Loucy (cell line): ENCODE data around the gene STX11.
"Not testable (repeated sequence)": the region's sequence is repeated elsewhere in the genome, so short reads cannot be mapped to it uniquely, and the experiment has no call there.

Experiments used
- H2AFZ ChIP-seq: fragments of 200-600 bp; sonication (generic); 2 replicates; pipeline ENCODE4 v1.6.0; 2016; ENCODE audit warnings: antibody characterized with exemption, mild to moderate bottlenecking, low read length, moderate library complexity
- H3F3A ChIP-seq: fragments of 200-600 bp; 2 replicates; pipeline ENCODE4 v1.6.0; 2016; ENCODE audit warnings: antibody characterized with exemption, low read depth, mild to moderate bottlenecking
- H3K27me3 ChIP-seq: fragments of 200-600 bp; sonication (generic); 2 replicates; pipeline ENCODE4 v1.6.1; 2014; ENCODE audit warnings: low read length, mild to moderate bottlenecking; ENCODE audit not compliant: insufficient read depth, poor library complexity, severe bottlenecking
- H3K36me3 ChIP-seq: fragments of 200-600 bp; sonication (generic); 2 replicates; pipeline ENCODE4 v1.6.1; 2016; ENCODE audit warnings: low read length; ENCODE audit not compliant: insufficient read depth
- H3K4me1 ChIP-seq: fragments of 200-600 bp; sonication (generic); 2 replicates; pipeline ENCODE4 v1.5.1; 2014; ENCODE audit warnings: low read length, mild to moderate bottlenecking; ENCODE audit not compliant: insufficient read depth, poor library complexity, severe bottlenecking
- H3K4me2 ChIP-seq: fragments of 200-600 bp; sonication (generic); 2 replicates; pipeline ENCODE4 v1.6.0; 2014; ENCODE audit warnings: antibody characterized with exemption, low read length, low read depth, mild to moderate bottlenecking; ENCODE audit not compliant: poor library complexity, severe bottlenecking
- H3K4me3 ChIP-seq: fragments of 200-600 bp; sonication (generic); 2 replicates; pipeline ENCODE4 v1.5.1; 2014; ENCODE audit warnings: low read length, mild to moderate bottlenecking, mixed read lengths; ENCODE audit not compliant: poor library complexity, severe bottlenecking
- H3K79me2 ChIP-seq: fragments of 200-600 bp; sonication (generic); 2 replicates; pipeline ENCODE4 v1.6.1; 2014; ENCODE audit warnings: low read length; ENCODE audit not compliant: insufficient read depth
- H3K9ac ChIP-seq: fragments of 200-600 bp; sonication (generic); 2 replicates; pipeline ENCODE4 v1.6.0; 2014; ENCODE audit warnings: mild to moderate bottlenecking, low read depth, low read length, moderate library complexity; ENCODE audit not compliant: poor library complexity, severe bottlenecking
- H3K9me2 ChIP-seq: fragments of 200-600 bp; sonication (generic); replicated peaks from 2 replicates; pipeline ENCODE4 v1.6.1; 2016; ENCODE audit warnings: low read depth, low read length, mixed read lengths
- H3K9me3 ChIP-seq: fragments of 200-600 bp; sonication (generic); 2 replicates; pipeline ENCODE4 v1.6.1; 2014; ENCODE audit warnings: mild to moderate bottlenecking, antibody characterized with exemption, low read length, low read depth; ENCODE audit not compliant: insufficient read depth
- H4K20me1 ChIP-seq: fragments of 200-600 bp; sonication (generic); 2 replicates; pipeline ENCODE4 v1.6.0; 2014; ENCODE audit warnings: antibody characterized with exemption, low read length, mild to moderate bottlenecking; ENCODE audit not compliant: insufficient read depth, poor library complexity, severe bottlenecking
- EZH2phosphoT487 ChIP-seq: fragments of 200-600 bp; IDR thresholded peaks from 2 replicates; pipeline ENCODE4 v1.6.1; 2018; ENCODE audit warnings: antibody characterized with exemption, mild to moderate bottlenecking, moderate library complexity, borderline replicate concordance
- TF ChIP-seq, protein P1 (sequence below): fragments of 200-600 bp; sonication (generic); conservative IDR thresholded peaks from 2 replicates; pipeline ENCODE4 v1.5.1; 2014; ENCODE audit warnings: mild to moderate bottlenecking, antibody characterized with exemption, low read length

STX11 gene

DNA sequence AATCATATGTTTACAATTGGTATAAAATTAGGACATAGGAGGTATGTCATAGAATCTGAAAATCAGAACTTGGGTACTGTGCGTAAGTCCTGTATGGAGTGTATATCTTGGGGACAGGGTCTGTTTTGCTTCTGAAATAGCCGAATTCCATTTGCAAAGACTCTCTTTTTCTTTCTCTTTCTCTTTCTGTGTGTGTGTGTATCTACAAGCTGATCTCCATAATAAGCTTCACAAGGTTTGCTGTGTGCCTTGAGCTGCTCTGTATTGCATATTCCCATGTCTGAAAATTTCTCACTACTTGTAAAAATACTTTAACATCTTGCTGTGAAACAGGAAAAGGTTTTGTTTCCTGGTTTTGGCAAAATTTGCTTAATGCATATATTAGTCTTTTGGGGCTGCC lies 29.5 kb downstream of the STX11 start:
- H3K79me2 ChIP-seq = no peaks in the 10 kb centered on the region
- no peak overlapping the region for H3K4me3 ChIP-seq
- no peaks in the 10 kb centered on the region for H3F3A ChIP-seq
- H3K4me1 ChIP-seq = no peaks in the 10 kb centered on the region
- H3K9me2 ChIP-seq = no peaks in the 10 kb centered on the region
- TF ChIP-seq, protein P1, sequence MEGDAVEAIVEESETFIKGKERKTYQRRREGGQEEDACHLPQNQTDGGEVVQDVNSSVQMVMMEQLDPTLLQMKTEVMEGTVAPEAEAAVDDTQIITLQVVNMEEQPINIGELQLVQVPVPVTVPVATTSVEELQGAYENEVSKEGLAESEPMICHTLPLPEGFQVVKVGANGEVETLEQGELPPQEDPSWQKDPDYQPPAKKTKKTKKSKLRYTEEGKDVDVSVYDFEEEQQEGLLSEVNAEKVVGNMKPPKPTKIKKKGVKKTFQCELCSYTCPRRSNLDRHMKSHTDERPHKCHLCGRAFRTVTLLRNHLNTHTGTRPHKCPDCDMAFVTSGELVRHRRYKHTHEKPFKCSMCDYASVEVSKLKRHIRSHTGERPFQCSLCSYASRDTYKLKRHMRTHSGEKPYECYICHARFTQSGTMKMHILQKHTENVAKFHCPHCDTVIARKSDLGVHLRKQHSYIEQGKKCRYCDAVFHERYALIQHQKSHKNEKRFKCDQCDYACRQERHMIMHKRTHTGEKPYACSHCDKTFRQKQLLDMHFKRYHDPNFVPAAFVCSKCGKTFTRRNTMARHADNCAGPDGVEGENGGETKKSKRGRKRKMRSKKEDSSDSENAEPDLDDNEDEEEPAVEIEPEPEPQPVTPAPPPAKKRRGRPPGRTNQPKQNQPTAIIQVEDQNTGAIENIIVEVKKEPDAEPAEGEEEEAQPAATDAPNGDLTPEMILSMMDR = no peak
- TF ChIP-seq EZH2phosphoT487 = no peak
- H3K36me3 ChIP-seq = no peaks in the 10 kb centered on the region
- no peaks in the 10 kb centered on the region for H3K27me3 ChIP-seq
- H3K9ac ChIP-seq = no peak overlapping the region
- H2AFZ ChIP-seq = 0 out of 2 replicates have a peak overlapping the region, but pooled peaks have one; percentile 0
- no peaks in the 10 kb centered on the region for H3K9me3 ChIP-seq
- no peak overlapping the region for H3K4me2 ChIP-seq
- no peaks in the 10 kb centered on the region for H4K20me1 ChIP-seq

DNA sequence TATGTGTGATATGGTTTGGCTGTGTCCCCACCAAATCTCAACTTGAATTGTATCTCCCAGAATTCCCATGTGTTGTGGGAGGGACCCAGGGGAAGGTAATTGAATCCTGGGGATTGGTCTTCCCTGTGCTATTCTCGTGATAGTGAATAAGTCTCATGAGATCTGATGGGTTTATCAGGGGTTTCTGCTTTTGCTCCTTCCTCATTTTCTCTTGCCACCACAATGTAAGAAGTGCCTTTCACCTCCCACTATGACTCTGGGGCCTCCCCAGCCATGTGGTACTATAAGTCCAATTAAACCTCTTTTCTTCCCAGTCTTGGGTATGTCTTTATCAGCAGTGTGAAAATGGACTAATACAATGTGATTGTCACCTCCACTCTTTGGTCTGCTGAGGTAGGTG lies 30.0 kb downstream of the STX11 start:
- H3K9me2 ChIP-seq, H3K36me3 ChIP-seq, H4K20me1 ChIP-seq, H3K9me3 ChIP-seq, H3K79me2 ChIP-seq, H3K4me2 ChIP-seq, H3K4me3 ChIP-seq, H3K9ac ChIP-seq, H3K27me3 ChIP-seq, H3F3A ChIP-seq, H3K4me1 ChIP-seq: not testable (repeated sequence)
- H2AFZ ChIP-seq = 0 out of 2 replicates have a peak overlapping the region, but pooled peaks have one; percentile 0

DNA sequence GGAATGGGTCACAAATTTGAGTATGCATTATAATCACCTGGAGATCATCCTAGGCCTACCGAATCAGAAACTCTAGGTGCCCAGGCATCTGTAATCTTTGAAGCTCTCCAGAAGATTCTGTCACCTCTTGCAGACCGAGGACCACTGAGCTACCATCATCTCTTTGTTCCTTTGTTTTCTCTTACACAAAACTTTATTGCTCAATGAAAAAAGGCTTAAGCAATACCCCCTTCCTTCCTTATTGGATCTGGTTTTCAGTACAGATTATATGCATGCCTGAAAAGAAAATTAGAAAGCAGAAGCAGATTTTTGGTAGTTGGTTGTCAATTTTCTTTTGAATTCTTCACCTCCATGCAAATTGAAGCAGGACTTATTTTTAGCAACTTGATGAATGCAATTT lies 31.3 kb downstream of the STX11 start:
- Histone ChIP-seq H3K79me2 (no peaks in the 10 kb centered on the region), H3K9me3 (no peaks in the 10 kb centered on the region), H3K9me2 (no peaks in the 10 kb centered on the region), H3K9ac (no peak overlapping the region), H3K4me1 (no peaks in the 10 kb centered on the region), H3K36me3 (no peaks in the 10 kb centered on the region), H3K27me3 (no peaks in the 10 kb centered on the region), H3K4me2 (no peak overlapping the region), H3F3A (no peaks in the 10 kb centered on the region), H4K20me1 (no peaks in the 10 kb centered on the region), H2AFZ (no peak overlapping the region), H3K4me3 (no peak overlapping the region)
- TF ChIP-seq, protein P1 = no peak
- TF ChIP-seq EZH2phosphoT487 = no peak

GRCh38 chr6:144184186-144184585 lies 33.9 kb downstream of the STX11 start:
- not testable (repeated sequence) for H3K4me2 ChIP-seq, H3F3A ChIP-seq, H4K20me1 ChIP-seq, H2AFZ ChIP-seq, H3K4me1 ChIP-seq, H3K27me3 ChIP-seq, H3K4me3 ChIP-seq, H3K9me3 ChIP-seq, H3K79me2 ChIP-seq, H3K36me3 ChIP-seq, H3K9me2 ChIP-seq, H3K9ac ChIP-seq
